Measurements from ENCODE around the gene PELI3. TPM values are rescaled to one million over a fixed set of nuclear protein-coding genes. Genes with fewer than 3 reads are reported as not detected.
"Not testable (repeated sequence)": the region's sequence is repeated elsewhere in the genome, so short reads cannot be mapped to it uniquely, and the experiment has no call there.

PELI3 gene
- total RNA-seq, 4 donors from 2014 or later: 28.7 to 50.4 (median 37.7) TPM

DNA sequence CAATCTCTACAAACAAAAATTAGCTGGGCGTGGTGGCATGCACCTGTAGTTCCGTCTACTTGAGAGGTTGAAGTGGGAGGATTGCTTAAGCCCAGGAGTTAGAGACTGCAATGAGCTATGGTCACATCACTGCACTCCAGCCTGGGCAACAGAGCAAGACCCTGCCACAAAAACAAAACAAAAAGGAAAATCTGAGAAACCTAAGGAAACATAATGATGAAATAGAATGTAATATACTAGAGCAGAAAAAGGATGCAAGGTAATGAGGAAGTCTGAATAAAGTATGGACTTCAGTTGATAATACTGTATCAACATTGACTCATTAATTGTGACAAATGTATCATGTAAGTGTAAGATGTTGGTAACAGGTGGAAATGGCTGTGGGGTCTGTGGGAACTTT is 37.8 kb upstream of the PELI3 start:
- 75% methylated on average over 2 of the region's 2 CpGs for WGBS
- no peak for TF ChIP-seq EP300 (IDR thresholded peaks at IDR 0.05)
- no peak for TF ChIP-seq POLR2AphosphoS5 (IDR thresholded peaks at IDR 0.05)
- TF ChIP-seq POLR2A (IDR thresholded peaks at IDR 0.05; ENCODE audit: low read depth): no peak
- TF ChIP-seq, protein P1, sequence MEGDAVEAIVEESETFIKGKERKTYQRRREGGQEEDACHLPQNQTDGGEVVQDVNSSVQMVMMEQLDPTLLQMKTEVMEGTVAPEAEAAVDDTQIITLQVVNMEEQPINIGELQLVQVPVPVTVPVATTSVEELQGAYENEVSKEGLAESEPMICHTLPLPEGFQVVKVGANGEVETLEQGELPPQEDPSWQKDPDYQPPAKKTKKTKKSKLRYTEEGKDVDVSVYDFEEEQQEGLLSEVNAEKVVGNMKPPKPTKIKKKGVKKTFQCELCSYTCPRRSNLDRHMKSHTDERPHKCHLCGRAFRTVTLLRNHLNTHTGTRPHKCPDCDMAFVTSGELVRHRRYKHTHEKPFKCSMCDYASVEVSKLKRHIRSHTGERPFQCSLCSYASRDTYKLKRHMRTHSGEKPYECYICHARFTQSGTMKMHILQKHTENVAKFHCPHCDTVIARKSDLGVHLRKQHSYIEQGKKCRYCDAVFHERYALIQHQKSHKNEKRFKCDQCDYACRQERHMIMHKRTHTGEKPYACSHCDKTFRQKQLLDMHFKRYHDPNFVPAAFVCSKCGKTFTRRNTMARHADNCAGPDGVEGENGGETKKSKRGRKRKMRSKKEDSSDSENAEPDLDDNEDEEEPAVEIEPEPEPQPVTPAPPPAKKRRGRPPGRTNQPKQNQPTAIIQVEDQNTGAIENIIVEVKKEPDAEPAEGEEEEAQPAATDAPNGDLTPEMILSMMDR (IDR thresholded peaks at IDR 0.05): no peak
- no peak for DNase-seq (ENCODE audit: extremely low spot score)
- no peak overlapping the region for H3K4me3 ChIP-seq
- H3K27ac ChIP-seq (replicated peaks in 1 of 4): no peak overlapping the region
- peaks cover 0 to 3% (median 0%) of the 10 kb centered on the region in 4 donors for H3K4me1 ChIP-seq
- H3K36me3 ChIP-seq: peaks cover 9 to 50% (median 31%) of the 10 kb centered on the region in 4 donors
- no peaks in the 10 kb centered on the region for H3K27me3 ChIP-seq
- intact Hi-C loops (cut with DNase I): no loop called here
- no peaks in the 10 kb centered on the region for H3K9me3 ChIP-seq

DNA sequence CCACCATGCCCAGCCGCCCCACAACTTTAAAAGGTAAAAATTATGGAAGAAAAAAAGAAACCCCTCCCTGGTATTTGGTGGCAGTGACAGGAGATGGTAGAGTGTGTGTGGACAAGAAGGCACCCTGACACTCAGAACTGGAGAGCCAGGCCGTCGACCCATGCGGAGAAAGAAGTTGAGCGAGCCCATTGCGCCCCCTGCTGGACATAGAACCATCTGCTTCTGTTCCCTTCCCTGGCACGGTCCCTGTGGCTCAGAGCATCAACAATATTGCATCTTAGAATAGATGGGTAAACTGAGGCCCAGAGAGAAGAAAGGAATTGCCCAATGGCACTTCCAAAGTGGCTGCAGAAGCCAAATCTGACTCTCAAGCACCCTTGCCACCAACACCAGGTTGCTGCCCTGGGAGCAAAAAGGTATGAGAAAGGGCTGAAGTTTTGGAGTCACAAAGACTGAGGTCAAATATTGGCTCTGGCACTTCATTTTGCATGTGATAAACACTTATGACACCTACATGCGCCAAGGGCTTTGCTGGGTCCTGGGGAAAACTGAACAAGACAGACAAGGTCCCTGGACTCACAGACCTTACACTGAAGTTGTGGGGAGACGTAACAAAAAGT is 36.6 kb upstream of the PELI3 start:
- intact Hi-C loops (cut with DNase I): loop anchor here (1.0 kb wide), 1 partner anchor 22 kb away; no protein-coding TSS in a partner anchor
- Histone ChIP-seq H3K4me1 (peaks cover 0 to 3% (median 0%) of the 10 kb centered on the region in 4 donors), H3K4me3 (no peak overlapping the region), H3K27me3 (no peaks in the 10 kb centered on the region), H3K36me3 (peaks cover 10 to 50% (median 28%) of the 10 kb centered on the region in 4 donors), H3K27ac (replicated peaks in 1 of 4) (no peak overlapping the region), H3K9me3 (no peaks in the 10 kb centered on the region)
- no peak for DNase-seq (ENCODE audit: extremely low spot score)
- WGBS: 30% methylated on average over 9 of the region's 9 CpGs
- TF ChIP-seq POLR2AphosphoS5 (IDR thresholded peaks at IDR 0.05) (peak in 1 of 2 donors; percentile 54), POLR2A (IDR thresholded peaks at IDR 0.05; ENCODE audit: low read depth) (no peak), EP300 (IDR thresholded peaks at IDR 0.05) (no peak)
- TF ChIP-seq, protein P1 (IDR thresholded peaks at IDR 0.05): peak; percentile 87 to 94 (median 88)

DNA sequence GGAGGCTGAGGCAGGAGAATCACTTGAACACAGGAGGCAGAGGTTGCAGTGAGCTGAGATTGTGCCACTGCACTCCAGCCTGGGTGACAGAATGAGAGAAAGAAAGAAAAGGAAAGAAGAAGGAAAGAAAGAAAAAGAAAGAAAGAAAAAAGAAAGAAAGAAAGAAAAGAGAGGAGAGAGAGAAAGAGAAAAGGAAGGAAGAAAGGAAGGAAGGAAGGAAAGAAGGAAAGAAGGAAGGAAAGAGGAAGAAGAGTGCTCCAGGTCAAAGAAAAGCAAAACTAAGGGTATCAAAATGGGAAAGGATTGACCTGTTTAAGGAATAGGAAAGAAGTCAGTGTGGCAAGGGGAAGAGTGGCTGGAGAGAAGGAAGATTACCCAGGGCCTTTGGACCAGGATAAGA is 35.4 kb upstream of the PELI3 start:
- intact Hi-C loops (cut with DNase I); H3K27ac ChIP-seq (replicated peaks in 1 of 4); DNase-seq (ENCODE audit: extremely low spot score); H3K9me3 ChIP-seq; H3K27me3 ChIP-seq; H3K4me1 ChIP-seq; H3K4me3 ChIP-seq: not testable (repeated sequence)
- peaks cover 16 to 50% (median 34%) of the 10 kb centered on the region in 4 donors for H3K36me3 ChIP-seq

DNA sequence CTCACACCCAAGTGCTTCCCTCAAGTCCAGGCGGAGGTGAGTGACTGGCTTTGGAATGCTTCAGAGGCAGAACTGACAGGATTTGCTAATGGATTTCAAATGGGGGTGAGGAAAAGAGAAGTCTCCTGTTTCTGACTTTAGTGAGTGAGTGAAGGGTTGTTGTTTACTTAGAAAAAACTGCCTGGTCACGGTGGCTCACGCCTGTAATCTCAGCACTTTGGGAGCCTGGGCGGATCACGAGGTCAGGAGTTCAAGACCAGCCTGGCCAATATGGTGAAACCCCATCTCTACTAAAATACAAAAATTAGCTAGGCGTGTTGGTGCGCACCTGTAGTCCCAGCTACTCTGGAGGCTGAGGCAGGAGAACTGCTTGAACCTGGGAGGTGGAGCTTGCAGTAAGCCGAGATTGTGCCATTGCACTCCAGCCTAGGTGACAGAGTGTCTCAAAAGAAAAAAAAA is 34.8 kb upstream of the PELI3 start:
- H3K27me3 ChIP-seq; H3K4me3 ChIP-seq; intact Hi-C loops (cut with DNase I); H3K27ac ChIP-seq (replicated peaks in 1 of 4); DNase-seq (ENCODE audit: extremely low spot score); H3K4me1 ChIP-seq; H3K9me3 ChIP-seq: not testable (repeated sequence)
- WGBS: 91% methylated on average over 8 of the region's 8 CpGs
- H3K36me3 ChIP-seq: peaks cover 18 to 50% (median 37%) of the 10 kb centered on the region in 4 donors

GRCh38 chr11:66432597-66432996 is 34.1 kb upstream of the PELI3 start:
- H3K27ac ChIP-seq (replicated peaks in 1 of 4): no peak overlapping the region
- TF ChIP-seq POLR2A (IDR thresholded peaks at IDR 0.05; ENCODE audit: low read depth) (no peak), POLR2AphosphoS5 (IDR thresholded peaks at IDR 0.05) (no peak), EP300 (IDR thresholded peaks at IDR 0.05) (no peak)
- TF ChIP-seq, protein P1 (IDR thresholded peaks at IDR 0.05): no peak
- H3K36me3 ChIP-seq: peaks cover 18 to 53% (median 36%) of the 10 kb centered on the region in 4 donors
- no peaks in the 10 kb centered on the region for H3K27me3 ChIP-seq
- peaks cover 1 to 8% (median 5%) of the 10 kb centered on the region in 4 donors for H3K4me1 ChIP-seq
- H3K9me3 ChIP-seq: no peaks in the 10 kb centered on the region
- no peak overlapping the region for H3K4me3 ChIP-seq
- intact Hi-C loops (cut with DNase I): no loop called here
- no peak for DNase-seq (ENCODE audit: extremely low spot score)
- 78% methylated on average over 7 of the region's 7 CpGs for WGBS

Measured in esophagus muscularis mucosa (tissue), 4 donors.